H4 (cell line): ENCODE results near the gene RPS14. TPM values are rescaled to one million over a fixed set of nuclear protein-coding genes. Genes with fewer than 3 reads are reported as not detected.
"Not testable (repeated sequence)": the region's sequence is repeated elsewhere in the genome, so short reads cannot be mapped to it uniquely, and the experiment has no call there.

Experiments
- DNase-seq: peaks from one replicate; pipeline ENCODE4 v3.0.0-alpha.2; 2015; ENCODE audit warnings: low spot score
- total RNA-seq: library from RNA; depleted of rRNA; stranded (reverse); fragments of >200 nt; shearing (Covaris generic); gene quantifications from 2 replicates; pipeline ENCODE4 v1.2.3, GENCODE V29; 2014

RPS14 gene
- total RNA-seq, 1 experiment from 2014 or later, result 2,476 TPM

GRCh38 chr5:150481708-150481965 lies 32.1 kb upstream of the RPS14 start:
- DNase-seq, result no peak

- DNase-seq, result no peak
Measured at GRCh38 chr5:150479416-150479815, 29.9 kb upstream of the RPS14 start.

- DNase-seq, result not testable (repeated sequence)
Measured at GRCh38 chr5:150476568-150476967, 27.0 kb upstream of the RPS14 start.

- peak; percentile 60 for DNase-seq
Measured at GRCh38 chr5:150473673-150474358, 24.3 kb upstream of the RPS14 start.

GRCh38 chr5:150469718-150470469 lies 20.4 kb upstream of the RPS14 start:
- peak; percentile 90 for DNase-seq

- no peak for DNase-seq
Measured at GRCh38 chr5:150468206-150468605, 18.7 kb upstream of the RPS14 start.

GRCh38 chr5:150465927-150466326 lies 16.4 kb upstream of the RPS14 start:
- no peak for DNase-seq

- no peak for DNase-seq
Measured at GRCh38 chr5:150464554-150465012, 15.0 kb upstream of the RPS14 start.

- DNase-seq, result no peak
Measured at GRCh38 chr5:150461231-150461630, 11.7 kb upstream of the RPS14 start.

GRCh38 chr5:150460781-150461180 lies 11.2 kb upstream of the RPS14 start:
- no peak for DNase-seq

- DNase-seq, result peak; percentile 28
Measured at GRCh38 chr5:150458802-150459557, 9.4 kb upstream of the RPS14 start.

GRCh38 chr5:150457562-150458240 lies 8.2 kb upstream of the RPS14 start:
- no peak for DNase-seq

- DNase-seq, result no peak
Measured at GRCh38 chr5:150457121-150457520, 7.6 kb upstream of the RPS14 start.

- no peak for DNase-seq
Measured at GRCh38 chr5:150454492-150455229, 5.1 kb upstream of the RPS14 start.

GRCh38 chr5:150454027-150454426 lies 4.5 kb upstream of the RPS14 start:
- not testable (repeated sequence) for DNase-seq

GRCh38 chr5:150452914-150453313 lies 3.4 kb upstream of the RPS14 start:
- DNase-seq, result no peak

GRCh38 chr5:150451594-150451993 lies 2.1 kb upstream of the RPS14 start:
- no peak for DNase-seq

GRCh38 chr5:150448952-150449516 lies 505 bp downstream of the RPS14 start:
- no peak for DNase-seq

- no peak for DNase-seq
Measured at GRCh38 chr5:150448334-150448733, 1.2 kb downstream of the RPS14 start.

GRCh38 chr5:150447188-150447587 lies 2.4 kb downstream of the RPS14 start:
- no peak for DNase-seq

GRCh38 chr5:150446583-150446982 lies 3.0 kb downstream of the RPS14 start:
- no peak for DNase-seq
